ENCODE measurements around the gene MAML2.

The MAML2 gene

GRCh38 chr11:96228910-96229309 lies 114.1 kb downstream of the MAML2 start:
- H3K9me3 ChIP-seq (ENCODE audit: control extremely low read depth in 1 of 5, control insufficient read depth in 4 of 5, insufficient read depth in 2 of 5, low read depth in 1 of 5, low read length in 4 of 5), result no peaks in the 10 kb centered on the region
- no peak for DNase-seq
- H3K27me3 ChIP-seq (replicated peaks in 2 of 5; ENCODE audit: control insufficient read depth in 4 of 5, insufficient read depth in 5 of 5, low read length in 4 of 5), result no peaks in the 10 kb centered on the region
- no peak overlapping the region for H3K27ac ChIP-seq (ENCODE audit: insufficient read depth in 1 of 2, low read depth in 1 of 2, low read length in 2 of 2, poor library complexity in 1 of 2, severe bottlenecking in 2 of 2)
- no peak overlapping the region for H3K4me3 ChIP-seq (ENCODE audit: control insufficient read depth in 1 of 7, extremely low read depth in 1 of 7, insufficient read depth in 4 of 7, low read depth in 2 of 7, low read length in 6 of 7)
- no peaks in the 10 kb centered on the region for H3K36me3 ChIP-seq (ENCODE audit: control insufficient read depth in 4 of 4, insufficient read depth in 4 of 4, low read length in 3 of 4)
- peaks cover 0 to 26% (median 8%) of the 10 kb centered on the region in 4 experiments for H3K4me1 ChIP-seq (ENCODE audit: control extremely low read depth in 1 of 4, control insufficient read depth in 4 of 4, insufficient read depth in 4 of 4, low read length in 3 of 4)
- POLR2A ChIA-PET, result no interaction called here
- CTCF ChIA-PET, result interaction anchor here (0.8 to 2.9 kb wide), 3 partner anchors 14 to 115 kb away, joined by 3 to 11 read pairs (median 5); partner anchors contain the start of gene MAML2

DNA sequence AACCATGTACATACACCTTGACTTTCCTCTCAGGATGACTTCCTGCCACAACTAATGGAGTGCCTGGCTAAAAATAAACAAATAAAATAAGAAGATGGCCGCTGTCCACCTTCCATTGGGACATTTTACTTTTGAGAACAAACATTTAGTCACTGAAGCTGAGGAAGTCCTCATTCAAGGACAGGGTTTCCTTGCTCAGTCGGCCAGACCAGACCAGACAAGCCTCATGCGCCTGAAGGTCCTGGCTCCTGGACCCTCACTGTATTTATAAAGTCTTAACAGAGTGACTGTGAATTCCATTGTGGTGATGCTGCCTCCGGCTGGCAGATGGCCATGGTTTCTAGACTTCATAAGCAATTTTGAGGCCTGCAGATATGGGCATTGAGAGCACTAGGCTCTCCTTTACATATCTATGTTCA lies 114.5 kb downstream of the MAML2 start:
- ChIA-PET CTCF (interaction anchor here (0.8 to 2.9 kb wide), 2 partner anchors 15 kb away, joined by 3 to 11 read pairs; no protein-coding TSS in a partner anchor), POLR2A (no interaction called here)
- H3K9me3 ChIP-seq (ENCODE audit: control extremely low read depth in 1 of 5, control insufficient read depth in 4 of 5, insufficient read depth in 2 of 5, low read depth in 1 of 5, low read length in 4 of 5), result no peaks in the 10 kb centered on the region
- H3K4me3 ChIP-seq (ENCODE audit: control insufficient read depth in 1 of 7, extremely low read depth in 1 of 7, insufficient read depth in 4 of 7, low read depth in 2 of 7, low read length in 6 of 7), result no peak overlapping the region
- 95% methylated on average over 4 of the region's 4 CpGs for WGBS (ENCODE audit: insufficient coverage)
- H3K27ac ChIP-seq (ENCODE audit: insufficient read depth in 1 of 2, low read depth in 1 of 2, low read length in 2 of 2, poor library complexity in 1 of 2, severe bottlenecking in 2 of 2), result no peak overlapping the region
- H3K36me3 ChIP-seq (ENCODE audit: control insufficient read depth in 4 of 4, insufficient read depth in 4 of 4, low read length in 3 of 4), result no peaks in the 10 kb centered on the region
- no peak for DNase-seq
- no peaks in the 10 kb centered on the region for H3K27me3 ChIP-seq (replicated peaks in 2 of 5; ENCODE audit: control insufficient read depth in 4 of 5, insufficient read depth in 5 of 5, low read length in 4 of 5)
- peaks cover 0 to 26% (median 8%) of the 10 kb centered on the region in 4 experiments for H3K4me1 ChIP-seq (ENCODE audit: control extremely low read depth in 1 of 4, control insufficient read depth in 4 of 4, insufficient read depth in 4 of 4, low read length in 3 of 4)

DNA sequence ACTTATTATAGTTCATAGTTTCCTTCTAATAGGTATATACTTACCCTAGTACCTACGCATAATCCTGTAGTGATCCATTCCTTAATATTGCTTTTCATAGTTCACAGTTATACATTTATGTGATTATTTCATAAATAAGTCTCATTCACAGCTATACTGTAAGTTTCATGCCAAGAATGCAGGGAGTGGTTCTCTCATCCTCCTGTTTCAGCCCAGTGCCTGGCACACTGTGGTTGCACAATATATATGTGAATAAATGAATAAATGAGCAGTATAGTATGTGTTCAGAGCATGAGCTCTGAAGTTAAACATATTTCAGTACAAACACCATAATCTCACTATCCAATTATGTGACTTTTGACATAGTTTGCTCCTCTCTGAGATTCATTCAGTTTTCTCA lies 115.8 kb downstream of the MAML2 start:
- no peak overlapping the region for H3K4me3 ChIP-seq (ENCODE audit: control insufficient read depth in 1 of 7, extremely low read depth in 1 of 7, insufficient read depth in 4 of 7, low read depth in 2 of 7, low read length in 6 of 7)
- ChIA-PET CTCF (interaction anchor here (2.9 to 3.7 kb wide), 2 partner anchors 11 to 16 kb away, joined by 11 to 24 read pairs; no protein-coding TSS in a partner anchor), POLR2A (no interaction called here)
- DNase-seq, result no peak
- WGBS (ENCODE audit: insufficient coverage), result no CpG with 5 or more reads among the region's 1 CpG
- peaks cover 0 to 28% (median 8%) of the 10 kb centered on the region in 4 experiments for H3K4me1 ChIP-seq (ENCODE audit: control extremely low read depth in 1 of 4, control insufficient read depth in 4 of 4, insufficient read depth in 4 of 4, low read length in 3 of 4)
- H3K9me3 ChIP-seq (ENCODE audit: control extremely low read depth in 1 of 5, control insufficient read depth in 4 of 5, insufficient read depth in 2 of 5, low read depth in 1 of 5, low read length in 4 of 5), result no peaks in the 10 kb centered on the region
- H3K36me3 ChIP-seq (ENCODE audit: control insufficient read depth in 4 of 4, insufficient read depth in 4 of 4, low read length in 3 of 4), result no peaks in the 10 kb centered on the region
- no peak overlapping the region for H3K27ac ChIP-seq (ENCODE audit: insufficient read depth in 1 of 2, low read depth in 1 of 2, low read length in 2 of 2, poor library complexity in 1 of 2, severe bottlenecking in 2 of 2)
- no peaks in the 10 kb centered on the region for H3K27me3 ChIP-seq (replicated peaks in 2 of 5; ENCODE audit: control insufficient read depth in 4 of 5, insufficient read depth in 5 of 5, low read length in 4 of 5)

DNA sequence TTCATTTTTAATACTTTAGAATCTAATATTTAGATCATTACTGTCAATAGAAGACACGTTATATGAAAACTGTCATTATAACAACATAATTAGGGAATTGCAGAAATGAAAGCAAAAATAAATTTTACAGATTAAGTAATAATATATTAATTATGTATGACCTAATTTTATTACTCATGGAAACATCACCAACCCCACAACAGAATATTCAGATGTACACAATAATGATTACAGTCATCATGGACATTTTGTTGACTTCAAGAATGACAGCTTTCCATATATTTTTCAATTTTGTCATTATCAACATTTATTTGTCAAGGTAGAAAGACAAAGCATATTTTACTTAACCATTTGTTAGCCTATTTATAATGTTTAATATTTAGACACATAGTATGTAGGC lies 119.9 kb downstream of the MAML2 start:
- no CpG with 5 or more reads among the region's 1 CpG for WGBS (ENCODE audit: insufficient coverage)
- H3K27me3 ChIP-seq (replicated peaks in 2 of 5; ENCODE audit: control insufficient read depth in 4 of 5, insufficient read depth in 5 of 5, low read length in 4 of 5), result no peaks in the 10 kb centered on the region
- POLR2A ChIA-PET, result no interaction called here
- H3K4me3 ChIP-seq (ENCODE audit: control insufficient read depth in 1 of 7, extremely low read depth in 1 of 7, insufficient read depth in 4 of 7, low read depth in 2 of 7, low read length in 6 of 7), result no peak overlapping the region
- no peak overlapping the region for H3K27ac ChIP-seq (ENCODE audit: insufficient read depth in 1 of 2, low read depth in 1 of 2, low read length in 2 of 2, poor library complexity in 1 of 2, severe bottlenecking in 2 of 2)
- DNase-seq, result no peak
- CTCF ChIA-PET, result interaction anchor here (1.0 kb wide), 1 partner anchor 8 kb away, joined by 3 read pairs; no protein-coding TSS in a partner anchor
- H3K4me1 ChIP-seq (ENCODE audit: control extremely low read depth in 1 of 4, control insufficient read depth in 4 of 4, insufficient read depth in 4 of 4, low read length in 3 of 4), result peaks cover 7 to 34% (median 20%) of the 10 kb centered on the region in 4 experiments
- H3K9me3 ChIP-seq (ENCODE audit: control extremely low read depth in 1 of 5, control insufficient read depth in 4 of 5, insufficient read depth in 2 of 5, low read depth in 1 of 5, low read length in 4 of 5), result no peaks in the 10 kb centered on the region
- no peaks in the 10 kb centered on the region for H3K36me3 ChIP-seq (ENCODE audit: control insufficient read depth in 4 of 4, insufficient read depth in 4 of 4, low read length in 3 of 4)

DNA sequence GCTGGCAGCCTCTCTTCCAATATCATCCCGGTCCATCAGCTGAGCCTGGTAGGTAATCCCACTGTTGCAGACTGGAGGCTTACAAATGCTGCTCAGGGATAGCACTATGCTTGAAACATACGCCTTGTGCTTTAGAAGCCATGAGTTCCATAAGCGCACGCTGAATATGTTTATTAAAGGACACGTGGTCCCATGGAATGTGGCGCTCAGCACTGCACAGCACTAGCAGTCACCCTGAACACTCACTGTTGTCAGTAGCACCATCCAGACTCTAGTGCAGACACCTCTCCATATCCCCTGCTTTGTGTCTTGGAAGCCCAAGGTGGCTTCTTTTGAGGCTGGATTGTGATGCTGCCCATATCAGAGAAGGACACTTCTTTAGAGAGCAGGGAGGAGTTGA lies 120.9 kb downstream of the MAML2 start:
- H3K36me3 ChIP-seq (ENCODE audit: control insufficient read depth in 4 of 4, insufficient read depth in 4 of 4, low read length in 3 of 4), result no peaks in the 10 kb centered on the region
- H3K27ac ChIP-seq (ENCODE audit: insufficient read depth in 1 of 2, low read depth in 1 of 2, low read length in 2 of 2, poor library complexity in 1 of 2, severe bottlenecking in 2 of 2), result no peak overlapping the region
- H3K4me3 ChIP-seq (ENCODE audit: control insufficient read depth in 1 of 7, extremely low read depth in 1 of 7, insufficient read depth in 4 of 7, low read depth in 2 of 7, low read length in 6 of 7), result no peak overlapping the region
- DNase-seq, result no peak
- no peaks in the 10 kb centered on the region for H3K27me3 ChIP-seq (replicated peaks in 2 of 5; ENCODE audit: control insufficient read depth in 4 of 5, insufficient read depth in 5 of 5, low read length in 4 of 5)
- no peaks in the 10 kb centered on the region for H3K9me3 ChIP-seq (ENCODE audit: control extremely low read depth in 1 of 5, control insufficient read depth in 4 of 5, insufficient read depth in 2 of 5, low read depth in 1 of 5, low read length in 4 of 5)
- POLR2A ChIA-PET, result no interaction called here
- CTCF ChIA-PET, result interaction anchor here (0.9 to 1.0 kb wide), 2 partner anchors 9 to 15 kb away, joined by 3 read pairs; no protein-coding TSS in a partner anchor
- 100% methylated on average over 6 of the region's 6 CpGs for WGBS (ENCODE audit: insufficient coverage)
- H3K4me1 ChIP-seq (ENCODE audit: control extremely low read depth in 1 of 4, control insufficient read depth in 4 of 4, insufficient read depth in 4 of 4, low read length in 3 of 4), result peaks cover 7 to 36% (median 21%) of the 10 kb centered on the region in 4 experiments

GRCh38 chr11:96221244-96222070 lies 121.5 kb downstream of the MAML2 start:
- H3K27ac ChIP-seq (ENCODE audit: insufficient read depth in 1 of 2, low read depth in 1 of 2, low read length in 2 of 2, poor library complexity in 1 of 2, severe bottlenecking in 2 of 2), result no peak overlapping the region
- no peaks in the 10 kb centered on the region for H3K36me3 ChIP-seq (ENCODE audit: control insufficient read depth in 4 of 4, insufficient read depth in 4 of 4, low read length in 3 of 4)
- no peaks in the 10 kb centered on the region for H3K9me3 ChIP-seq (ENCODE audit: control extremely low read depth in 1 of 5, control insufficient read depth in 4 of 5, insufficient read depth in 2 of 5, low read depth in 1 of 5, low read length in 4 of 5)
- POLR2A ChIA-PET, result interaction anchor here (0.5 kb wide), 2 partner anchors 236 to 1461 kb away, joined by 3 read pairs; no protein-coding TSS in a partner anchor
- peaks cover 13 to 42% (median 27%) of the 10 kb centered on the region in 4 experiments for H3K4me1 ChIP-seq (ENCODE audit: control extremely low read depth in 1 of 4, control insufficient read depth in 4 of 4, insufficient read depth in 4 of 4, low read length in 3 of 4)
- no CpG with 5 or more reads among the region's 4 CpGs for WGBS (ENCODE audit: insufficient coverage)
- H3K27me3 ChIP-seq (replicated peaks in 2 of 5; ENCODE audit: control insufficient read depth in 4 of 5, insufficient read depth in 5 of 5, low read length in 4 of 5), result no peaks in the 10 kb centered on the region
- peak in 1 of 3 donors; percentile 26 for DNase-seq
- H3K4me3 ChIP-seq (ENCODE audit: control insufficient read depth in 1 of 7, extremely low read depth in 1 of 7, insufficient read depth in 4 of 7, low read depth in 2 of 7, low read length in 6 of 7), result no peak overlapping the region
- CTCF ChIA-PET, result interaction anchor here (0.9 kb wide), 1 partner anchor 15 kb away, joined by 3 read pairs; no protein-coding TSS in a partner anchor
